Activated CD8-positive, alpha-beta T cell treated with anti-CD3 and anti-CD28 coated beads for 36 hours (primary cell): ENCODE data around the gene RALGAPB. TPM values are rescaled to one million over a fixed set of nuclear protein-coding genes. Genes with fewer than 3 reads are reported as not detected.
"Not testable (repeated sequence)": the region's sequence is repeated elsewhere in the genome, so short reads cannot be mapped to it uniquely, and the experiment has no call there.

Source experiments
- ATAC-seq: fragments of 200-7000 bp; cut with Tn5 transposase; one replicate; pipeline ENCODE4 v1.10.0; 2021; ENCODE audit warnings: mild to moderate bottlenecking, moderate library complexity
- CTCF ChIA-PET: fragments of 350-600 bp; sonication (Branson Sonifier 250); formaldehyde crosslinking; loops from one replicate; lab custom pipeline; 2021; ENCODE audit warnings: antibody characterized with exemption; lab: Charles Lee
- POLR2A ChIA-PET: fragments of 350-600 bp; sonication (Branson Sonifier 250); formaldehyde crosslinking; loops from one replicate; lab custom pipeline; 2021; ENCODE audit warnings: antibody characterized with exemption; lab: Charles Lee
- DNase-seq: peaks from one replicate; pipeline ENCODE4 v3.0.0-alpha.2; 2020
- H3K27ac Mint-ChIP-seq: one replicate; pipeline ENCODE4 v1.8.0; 2021; ENCODE audit warnings: mild to moderate bottlenecking, mixed read lengths
- H3K27me3 Mint-ChIP-seq: one replicate; pipeline ENCODE4 v1.8.0; 2021; ENCODE audit warnings: mixed read lengths
- H3K36me3 Mint-ChIP-seq: one replicate; pipeline ENCODE4 v1.8.0; 2021; ENCODE audit warnings: low read depth, mixed read lengths
- H3K4me1 Mint-ChIP-seq: one replicate; pipeline ENCODE4 v1.8.0; 2021; ENCODE audit warnings: low read depth, mixed read lengths
- H3K4me3 Mint-ChIP-seq: one replicate; pipeline ENCODE4 v1.8.0; 2021; ENCODE audit warnings: mild to moderate bottlenecking, moderate library complexity, mixed read lengths
- H3K9me3 Mint-ChIP-seq: one replicate; pipeline ENCODE4 v1.8.0; 2021; ENCODE audit warnings: mixed read lengths
- CTCF ChIP-seq: fragments of 200-600 bp; IDR thresholded peaks from one replicate; pipeline ENCODE4 v1.8.0; 2022; ENCODE audit warnings: antibody characterized with exemption, mild to moderate bottlenecking
- intact Hi-C: fragments of 100-400 bp; cut with micrococcal nuclease; formaldehyde crosslinking; loops from one replicate; pipeline ENCODE4 v1.10.0; 2022
- total RNA-seq, 2 experiments: library from RNA; stranded (reverse); gene quantifications; one replicate each; pipeline ENCODE4 v1.2.3, GENCODE V29; 2021

Gene RALGAPB
- total RNA-seq, 2 experiments from 2014 or later: 19.8 to 21.3 TPM

- no peak for TF ChIP-seq CTCF
- ChIA-PET POLR2A (interaction anchor here (1.1 to 17.0 kb wide), 3 partner anchors 2 to 21 kb away, joined by 3 to 279 read pairs (median 279); partner anchors contain the start of gene SNHG17), CTCF (no interaction called here)
- H3K4me3 Mint-ChIP-seq: no peak overlapping the region
- H3K27ac Mint-ChIP-seq: peak overlapping the region; percentile 73
- intact Hi-C loops: no loop called here
- DNase-seq: no peak
- no peaks in the 10 kb centered on the region for H3K27me3 Mint-ChIP-seq
- peaks cover 85% of the 10 kb centered on the region for H3K36me3 Mint-ChIP-seq
- no peak for ATAC-seq
- no peaks in the 10 kb centered on the region for H3K9me3 Mint-ChIP-seq
- H3K4me1 Mint-ChIP-seq: peaks cover 75% of the 10 kb centered on the region
Measured at GRCh38 chr20:38427655-38428023, 45.0 kb upstream of the RALGAPB start.

- Mint-ChIP-seq H3K36me3 (peaks cover 89% of the 10 kb centered on the region), H3K27ac (peak overlapping the region; percentile 61), H3K4me1 (peaks cover 74% of the 10 kb centered on the region), H3K4me3 (no peak overlapping the region), H3K27me3 (no peaks in the 10 kb centered on the region), H3K9me3 (no peaks in the 10 kb centered on the region)
- intact Hi-C loops: no loop called here
- no peak for TF ChIP-seq CTCF
- DNase-seq (no peak), ATAC-seq (no peak)
- POLR2A ChIA-PET: interaction anchor here (0.8 to 12.3 kb wide), 7 partner anchors 10 to 44 kb away, joined by 3 to 279 read pairs (median 3); partner anchors contain the start of gene RALGAPB
- CTCF ChIA-PET: interaction anchor here (0.9 kb wide), 1 partner anchor 17 kb away, joined by 4 read pairs; no protein-coding TSS in a partner anchor
Measured at GRCh38 chr20:38428800-38429199, 43.8 kb upstream of the RALGAPB start.

- ATAC-seq: no peak
- POLR2A ChIA-PET: interaction anchor here (1.0 to 12.3 kb wide), 5 partner anchors 10 to 43 kb away, joined by 3 to 279 read pairs (median 3); partner anchors contain the start of gene RALGAPB
- CTCF ChIA-PET: interaction anchor here (0.9 kb wide), 1 partner anchor 17 kb away, joined by 4 read pairs; no protein-coding TSS in a partner anchor
- no peak for DNase-seq
- H3K4me3 Mint-ChIP-seq: peak overlapping the region; percentile 12
- no peak for TF ChIP-seq CTCF
- intact Hi-C loops: no loop called here
- peaks cover 72% of the 10 kb centered on the region for H3K4me1 Mint-ChIP-seq
- H3K27ac Mint-ChIP-seq: peak overlapping the region; percentile 61
- H3K36me3 Mint-ChIP-seq: peaks cover 90% of the 10 kb centered on the region
- no peaks in the 10 kb centered on the region for H3K27me3 Mint-ChIP-seq
- H3K9me3 Mint-ChIP-seq: no peaks in the 10 kb centered on the region
Measured at GRCh38 chr20:38429301-38429700, 43.3 kb upstream of the RALGAPB start.

GRCh38 chr20:38430679-38431325 is 41.8 kb upstream of the RALGAPB start:
- H3K4me3 Mint-ChIP-seq: peak overlapping the region; percentile 96
- ATAC-seq: no peak
- DNase-seq: no peak
- H3K36me3 Mint-ChIP-seq: peaks cover 88% of the 10 kb centered on the region
- POLR2A ChIA-PET: interaction anchor here (0.8 to 12.3 kb wide), 5 partner anchors 10 to 397 kb away, joined by 3 to 279 read pairs (median 47); partner anchors contain the start of gene RALGAPB
- CTCF ChIA-PET: no interaction called here
- H3K4me1 Mint-ChIP-seq: peaks cover 70% of the 10 kb centered on the region
- H3K27ac Mint-ChIP-seq: peak overlapping the region; percentile 98
- no peaks in the 10 kb centered on the region for H3K9me3 Mint-ChIP-seq
- TF ChIP-seq CTCF: no peak
- H3K27me3 Mint-ChIP-seq: no peaks in the 10 kb centered on the region
- intact Hi-C loops: no loop called here

GRCh38 chr20:38432292-38432691 is 40.4 kb upstream of the RALGAPB start:
- intact Hi-C loops: no loop called here
- peaks cover 73% of the 10 kb centered on the region for H3K36me3 Mint-ChIP-seq
- peak overlapping the region; percentile 96 for H3K4me3 Mint-ChIP-seq
- peak overlapping the region; percentile 98 for H3K27ac Mint-ChIP-seq
- no peak for TF ChIP-seq CTCF
- peaks cover 55% of the 10 kb centered on the region for H3K4me1 Mint-ChIP-seq
- ATAC-seq: no peak
- H3K27me3 Mint-ChIP-seq: no peaks in the 10 kb centered on the region
- POLR2A ChIA-PET: interaction anchor here (1.0 to 12.3 kb wide), 5 partner anchors 9 to 45 kb away, joined by 3 to 279 read pairs (median 47); partner anchors contain the start of gene RALGAPB
- CTCF ChIA-PET: interaction anchor here (4.5 kb wide), 1 partner anchor 14 kb away, joined by 101 read pairs; no protein-coding TSS in a partner anchor
- DNase-seq: no peak
- no peaks in the 10 kb centered on the region for H3K9me3 Mint-ChIP-seq

- ATAC-seq, DNase-seq, intact Hi-C loops, H3K27me3 Mint-ChIP-seq, H3K9me3 Mint-ChIP-seq: not testable (repeated sequence)
- Mint-ChIP-seq H3K4me3 (peak overlapping the region; percentile 96), H3K27ac (peak overlapping the region; percentile 98), H3K4me1 (peaks cover 50% of the 10 kb centered on the region), H3K36me3 (peaks cover 67% of the 10 kb centered on the region)
- POLR2A ChIA-PET: interaction anchor here (1.0 to 12.3 kb wide), 6 partner anchors 8 to 44 kb away, joined by 3 to 279 read pairs (median 31); partner anchors contain the start of gene RALGAPB
- CTCF ChIA-PET: interaction anchor here (2.9 to 4.5 kb wide), 2 partner anchors 8 to 13 kb away, joined by 15 to 101 read pairs; no protein-coding TSS in a partner anchor
Measured at GRCh38 chr20:38432870-38433269, 39.8 kb upstream of the RALGAPB start.
